NCI-H2227 (cell line): ENCODE measurements around the gene PAX7.

Experiments used
- DNase-seq: peaks from one replicate; lab custom pipeline; 2025; ENCODE audit not compliant: unreplicated experiment; lab: John Stamatoyannopoulos, UW

Gene PAX7

GRCh38 chr1:18640228-18641004 is 9.8 kb downstream of the PAX7 start:
- no peak for DNase-seq

GRCh38 chr1:18641005-18641941 is 10.6 kb downstream of the PAX7 start:
- DNase-seq, result no peak

- no peak for DNase-seq
These were observed 11.8 kb downstream of the PAX7 start for GRCh38 chr1:18642278-18643095.

- DNase-seq, result peak; percentile 35
These were observed 12.7 kb downstream of the PAX7 start for GRCh38 chr1:18643154-18644012.

- DNase-seq, result no peak
These were observed 13.4 kb downstream of the PAX7 start for GRCh38 chr1:18644013-18644399.

- DNase-seq, result no peak
These were observed 13.8 kb downstream of the PAX7 start for GRCh38 chr1:18644446-18644845.

- DNase-seq, result no peak
These were observed 14.5 kb downstream of the PAX7 start for GRCh38 chr1:18644973-18645746.

- no peak for DNase-seq
These were observed 15.1 kb downstream of the PAX7 start for GRCh38 chr1:18645747-18646090.

GRCh38 chr1:18646091-18646785 is 15.6 kb downstream of the PAX7 start:
- DNase-seq, result no peak

- no peak for DNase-seq
These were observed 16.3 kb downstream of the PAX7 start for GRCh38 chr1:18646786-18647410.

- DNase-seq, result no peak
These were observed 17.1 kb downstream of the PAX7 start for GRCh38 chr1:18647681-18648214.

- no peak for DNase-seq
These were observed 19.2 kb downstream of the PAX7 start for GRCh38 chr1:18649693-18650370.

- DNase-seq, result no peak
These were observed 21.1 kb downstream of the PAX7 start for GRCh38 chr1:18651713-18652112.

GRCh38 chr1:18652791-18653190 is 22.1 kb downstream of the PAX7 start:
- DNase-seq, result no peak

GRCh38 chr1:18653367-18653766 is 22.7 kb downstream of the PAX7 start:
- DNase-seq, result no peak

- peak; percentile 50 for DNase-seq
These were observed 23.3 kb downstream of the PAX7 start for GRCh38 chr1:18653916-18654315.

GRCh38 chr1:18654599-18654998 is 24.0 kb downstream of the PAX7 start:
- DNase-seq, result no peak
